H1 (cell line): ENCODE measurements around the gene AP3B2. TPM values are rescaled to one million over a fixed set of nuclear protein-coding genes. Genes with fewer than 3 reads are reported as not detected.

Experiments
- CTCF ChIA-PET: fragments of 300-600 bp; sonication (Branson Sonifier 250); formaldehyde crosslinking; loops from one replicate; lab custom pipeline; 2021; ENCODE audit not compliant: partially characterized antibody; lab: Charles Lee
- POLR2A ChIA-PET: fragments of 300-600 bp; sonication (Branson Sonifier 250); formaldehyde crosslinking; loops from one replicate; lab custom pipeline; 2021; ENCODE audit warnings: inconsistent platforms; ENCODE audit not compliant: partially characterized antibody; lab: Charles Lee
- DNase-seq, 2 experiments: peaks; one replicate each; pipeline versions ENCODE4 v3.0.0 to v3.0.0-alpha.2; 2010 to 2022; ENCODE audit warnings: low spot score in 2 of 2, low read depth in 1 of 2, mixed read lengths in 1 of 2
- FAIRE-seq: peaks from 2 replicates; lab custom pipeline; 2011; peaks lifted over from hg19 to GRCh38; lab: Jason Lieb, UNC
- H2AFZ ChIP-seq: 2 replicates; pipeline ENCODE4 v1.8.1; 2012; ENCODE audit warnings: low read length, inconsistent platforms
- H2AK5ac ChIP-seq: 2 replicates; pipeline ENCODE4 v1.6.1; 2013; ENCODE audit warnings: low read depth, low read length
- H2BK120ac ChIP-seq: replicated peaks from 2 replicates; pipeline ENCODE3; 2013; ENCODE audit warnings: low read depth, low read length, inconsistent platforms
- H2BK12ac ChIP-seq: 2 replicates; pipeline ENCODE4 v1.6.1; 2013; ENCODE audit warnings: low read depth, low read length
- H2BK15ac ChIP-seq: 2 replicates; pipeline ENCODE4 v1.6.1; 2013; ENCODE audit warnings: low read length
- H2BK20ac ChIP-seq: 2 replicates; pipeline ENCODE4 v1.6.1; 2013; ENCODE audit warnings: low read length
- H2BK5ac ChIP-seq: 2 replicates; pipeline ENCODE4 v1.6.1; 2013; ENCODE audit warnings: low read depth, low read length
- H3K14ac ChIP-seq: 2 replicates; pipeline ENCODE4 v1.6.1; 2013; ENCODE audit warnings: inconsistent platforms; ENCODE audit not compliant: insufficient read length
- H3K18ac ChIP-seq: 2 replicates; pipeline ENCODE4 v1.6.1; 2013; ENCODE audit warnings: low read length; ENCODE audit errors: extremely low read depth
- H3K23ac ChIP-seq: 2 replicates; pipeline ENCODE4 v1.6.1; 2013; ENCODE audit warnings: inconsistent platforms; ENCODE audit not compliant: insufficient read length
- H3K23me2 ChIP-seq: 2 replicates; pipeline ENCODE4 v1.6.1; 2013; ENCODE audit warnings: low read depth, low read length
- H3K27ac ChIP-seq: 2 replicates; pipeline ENCODE4 v1.6.1; 2011; ENCODE audit warnings: low read depth, low read length, inconsistent platforms
- H3K27me3 ChIP-seq, 4 experiments: replicated peaks in 1 of 4; 1 replicate in 1 of 4; 2 replicates in 3 of 4; pipeline versions ENCODE4 v1.6.1 to v1.8.1; 2011 to 2013; ENCODE audit warnings: low read length in 3 of 4, mild to moderate bottlenecking in 3 of 4, inconsistent platforms in 2 of 4, mixed read lengths in 2 of 4, moderate library complexity in 1 of 4; ENCODE audit not compliant: control insufficient read depth in 3 of 4, insufficient read depth in 3 of 4; ENCODE audit errors: extremely low read depth in 1 of 4
- H3K36me3 ChIP-seq, 4 experiments: 2 replicates each; pipeline versions ENCODE4 v1.6.1 to v1.8.1; 2011 to 2013; ENCODE audit warnings: mild to moderate bottlenecking in 4 of 4, low read length in 3 of 4, moderate library complexity in 2 of 4, control low read depth in 1 of 4, inconsistent platforms in 1 of 4; ENCODE audit not compliant: insufficient read depth in 4 of 4, control insufficient read depth in 2 of 4
- H3K4ac ChIP-seq: replicated peaks from 2 replicates; pipeline ENCODE3; 2013; ENCODE audit warnings: low read length, low read depth, mixed read lengths, inconsistent platforms; ENCODE audit not compliant: insufficient read length
- H3K4me1 ChIP-seq, 4 experiments: replicated peaks in 1 of 4; 1 replicate in 1 of 4; 2 replicates in 3 of 4; pipeline versions ENCODE4 v1.6.1 to v1.8.1; 2011 to 2013; ENCODE audit warnings: low read length in 3 of 4, inconsistent platforms in 2 of 4, mixed read lengths in 1 of 4; ENCODE audit not compliant: insufficient read depth in 4 of 4, control insufficient read depth in 3 of 4
- H3K4me2 ChIP-seq, 2 experiments: 2 replicates each; pipeline versions ENCODE4 v1.6.1 to v1.8.1; 2011 to 2013; ENCODE audit warnings: low read depth in 2 of 2, low read length in 2 of 2, control low read depth in 1 of 2, inconsistent platforms in 1 of 2, mild to moderate bottlenecking in 1 of 2; ENCODE audit not compliant: insufficient read depth in 1 of 2
- H3K4me3 ChIP-seq, 4 experiments: fragments of 200-600, 300-600 bp in 1 of 4; sonication (generic), shearing (Covaris generic), sonication (Bioruptor Twin) in 1 of 4; 2 replicates each; pipeline versions ENCODE4 v1.5.1 to v1.8.1; 2011 to 2016; ENCODE audit warnings: low read length in 4 of 4, low read depth in 3 of 4, control low read depth in 2 of 4, inconsistent platforms in 2 of 4, mild to moderate bottlenecking in 2 of 4, mixed read lengths in 1 of 4, moderate library complexity in 1 of 4; ENCODE audit not compliant: insufficient read depth in 2 of 4; ENCODE audit errors: extremely low read depth in 1 of 4
- H3K56ac ChIP-seq: replicated peaks from 2 replicates; pipeline ENCODE3; 2013; ENCODE audit warnings: low read depth, mild to moderate bottlenecking, mixed read lengths, low read length, inconsistent platforms; ENCODE audit not compliant: insufficient read length
- H3K79me1 ChIP-seq: 2 replicates; pipeline ENCODE4 v1.6.1; 2013; ENCODE audit warnings: low read depth, low read length, control low read depth
- H3K79me2 ChIP-seq, 2 experiments: 2 replicates each; pipeline versions ENCODE4 v1.6.1 to v1.8.1; 2012 to 2013; ENCODE audit warnings: low read length in 2 of 2, mild to moderate bottlenecking in 2 of 2, inconsistent platforms in 1 of 2; ENCODE audit not compliant: insufficient read depth in 2 of 2, control insufficient read depth in 1 of 2
- H3K9ac ChIP-seq, 4 experiments: replicated peaks in 1 of 4; 1 replicate in 1 of 4; 2 replicates in 3 of 4; pipeline versions ENCODE4 v1.6.1 to v1.8.1; 2011 to 2013; ENCODE audit warnings: low read depth in 3 of 4, low read length in 3 of 4, control low read depth in 2 of 4, mild to moderate bottlenecking in 2 of 4, moderate library complexity in 2 of 4, inconsistent platforms in 1 of 4; ENCODE audit errors: extremely low read depth in 1 of 4
- H3K9me3 ChIP-seq, 2 experiments: 2 replicates each; pipeline versions ENCODE4 v1.6.1 to v1.8.1; 2012 to 2013; ENCODE audit warnings: mild to moderate bottlenecking in 2 of 2, moderate library complexity in 2 of 2, control low read depth in 1 of 2, inconsistent platforms in 1 of 2, low read depth in 1 of 2, low read length in 1 of 2, mixed read lengths in 1 of 2; ENCODE audit not compliant: insufficient read depth in 2 of 2
- H4K20me1 ChIP-seq, 2 experiments: replicated peaks in 1 of 2; 2 replicates each; pipeline versions ENCODE3 to v1.8.1; 2011 to 2013; ENCODE audit warnings: inconsistent platforms in 2 of 2, low read length in 2 of 2, mild to moderate bottlenecking in 1 of 2; ENCODE audit not compliant: insufficient read depth in 2 of 2, control insufficient read depth in 1 of 2
- H4K5ac ChIP-seq: 2 replicates; pipeline ENCODE4 v1.6.1; 2013; ENCODE audit warnings: low read length, low read depth, mixed read lengths, inconsistent platforms; ENCODE audit not compliant: insufficient read length
- H4K8ac ChIP-seq: 2 replicates; pipeline ENCODE4 v1.8.0; 2013; ENCODE audit warnings: mild to moderate bottlenecking, moderate library complexity, low read length, inconsistent platforms; ENCODE audit not compliant: insufficient read depth; ENCODE audit errors: extremely low read depth
- H4K91ac ChIP-seq: replicated peaks from 2 replicates; pipeline ENCODE3; 2013; ENCODE audit warnings: low read length, mixed read lengths, inconsistent platforms; ENCODE audit not compliant: insufficient read length
- CHD1 ChIP-seq: IDR thresholded peaks from 2 replicates; pipeline ENCODE4 v1.6.1; 2012; ENCODE audit warnings: low read depth, low read length, improper control_type of control experiment
- CTBP2 ChIP-seq: IDR thresholded peaks from 2 replicates; pipeline ENCODE4 v1.7.0; 2011; ENCODE audit warnings: borderline replicate concordance, mild to moderate bottlenecking, moderate library complexity, mixed read lengths, low read length; ENCODE audit not compliant: insufficient read depth, insufficient read length
- EGR1 ChIP-seq: IDR thresholded peaks from 2 replicates; pipeline ENCODE4 v1.6.1; 2011; ENCODE audit warnings: low read depth, low read length, borderline replicate concordance
- EP300 ChIP-seq, 2 experiments: IDR thresholded peaks; 1 replicate in 1 of 2; 2 replicates in 1 of 2; pipeline ENCODE4 v1.6.1; 2011 to 2012; ENCODE audit warnings: low read depth in 2 of 2, low read length in 2 of 2, mild to moderate bottlenecking in 2 of 2, borderline replicate concordance in 1 of 2, inconsistent platforms in 1 of 2, moderate library complexity in 1 of 2
- EZH2 ChIP-seq: fragments of 200-600 bp; sonication (generic); IDR thresholded peaks from 2 replicates; pipeline ENCODE4 v1.7.1; 2012; ENCODE audit warnings: low read depth, mild to moderate bottlenecking, moderate library complexity, low read length, inconsistent platforms; ENCODE audit not compliant: severe bottlenecking
- RAD21 ChIP-seq, 2 experiments: IDR thresholded peaks in 1 of 2; conservative IDR thresholded peaks in 1 of 2; 2 replicates each; pipeline ENCODE4 v1.6.1; 2011; ENCODE audit warnings: low read depth in 2 of 2, low read length in 2 of 2, improper control_type of control experiment in 1 of 2, inconsistent platforms in 1 of 2, mild to moderate bottlenecking in 1 of 2, moderate library complexity in 1 of 2
- SAP30 ChIP-seq: fragments of 300-600 bp; sonication (generic); IDR thresholded peaks from 2 replicates; pipeline ENCODE4 v1.7.1; 2012; ENCODE audit warnings: low read length, moderate library complexity, mild to moderate bottlenecking, inconsistent platforms; ENCODE audit not compliant: insufficient read depth, insufficient replicate concordance
- WGBS, 2 experiments: shearing (Covaris generic) in 1 of 2; methylation state at CpG; one replicate each; pipeline versions ENCODE4 v1.1.6 to v1.1.7; 2013 to 2015; ENCODE audit warnings: low lambda C conversion rate in 2 of 2, mixed read lengths in 2 of 2, inconsistent platforms in 1 of 2, low coverage in 1 of 2, missing lambda C conversion rate in 1 of 2; ENCODE audit not compliant: insufficient replicate concordance in 2 of 2, insufficient coverage in 1 of 2, insufficient read length in 1 of 2; ENCODE audit errors: extremely low coverage in 1 of 2, missing lambda C conversion rate in 1 of 2; 5-methylcytosine and 5-hydroxymethylcytosine counted together
- polyA plus RNA-seq, 7 experiments: library from polyadenylated mRNA; depleted of rRNA in 3 of 7; stranded (reverse) in 5 of 7; unstranded in 2 of 7; fragments of >200 nt in 5 of 7; fragments of 200-250 nt in 2 of 7; gene quantifications; 1 replicate in 5 of 7; 2 replicates in 1 of 7; 4 replicates in 1 of 7; pipeline versions ENCODE4 v1.2.1 to v1.2.3, GENCODE V29; 2011 to 2013; ENCODE audit warnings: missing spikeins in 2 of 7, mixed read lengths in 2 of 7
- total RNA-seq: library from RNA; stranded (reverse); fragmentation: NEBNext Ultra II Directional; extraction: Animal tissue kit (Norgen Biotek cat#: 25700); gene quantifications from 2 replicates; pipeline ENCODE4 v1.2.1, GENCODE V29; 2021

AP3B2 gene
- total and polyA plus RNA-seq, 2 of the 8 experiments (the other 6 are each of a cell fraction or from before 2014, with no cell fraction given) = 21.8 to 25.7 TPM

DNA sequence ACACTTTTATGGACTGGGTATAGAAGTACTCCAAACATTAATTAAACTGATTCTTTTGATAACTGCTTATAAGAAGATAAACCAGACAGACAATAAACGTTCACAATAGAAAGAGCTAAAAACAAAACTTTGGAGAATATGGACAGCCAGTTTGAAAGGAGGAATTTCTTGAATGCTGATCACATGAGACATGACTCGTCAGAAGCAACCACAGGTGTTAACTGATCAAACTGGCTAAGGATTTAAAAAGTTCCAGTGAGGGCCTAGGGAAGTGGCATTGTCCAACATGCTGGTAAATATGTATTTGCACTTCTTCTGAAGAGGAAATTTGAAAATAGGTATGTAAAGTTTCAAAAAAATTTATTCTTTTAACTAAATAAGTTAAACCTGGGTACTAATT is 29.4 kb upstream of the AP3B2 start:
- H3K27ac ChIP-seq = no peak overlapping the region
- H3K9ac ChIP-seq = no peak overlapping the region
- no peak overlapping the region for H2BK12ac ChIP-seq
- no peak overlapping the region for H2AFZ ChIP-seq
- H4K5ac ChIP-seq = no peak overlapping the region
- H3K23me2 ChIP-seq = no peaks in the 10 kb centered on the region
- no peak overlapping the region for H3K4ac ChIP-seq
- TF ChIP-seq CTBP2 (no peak), EZH2 (no peak), CHD1 (no peak), EP300 (IDR thresholded peaks at IDR 0.05; ENCODE audit: borderline replicate concordance in 1 of 2, low read depth in 2 of 2, low read length in 2 of 2) (no peak), SAP30 (no peak), EGR1 (no peak), RAD21 (IDR thresholded peaks at IDR 0.05 in 1 of 2, conservative IDR thresholded peaks at IDR 0.05 in 1 of 2; ENCODE audit: low read depth in 2 of 2, low read length in 2 of 2) (no peak)
- TF ChIP-seq, all 59 proteins: peak for 0
- no peak overlapping the region for H2AK5ac ChIP-seq
- no peak overlapping the region for H2BK20ac ChIP-seq
- H4K8ac ChIP-seq = no peak overlapping the region
- no peak overlapping the region for H3K4me3 ChIP-seq
- no peaks in the 10 kb centered on the region for H3K9me3 ChIP-seq
- H2BK15ac ChIP-seq = no peak overlapping the region
- H3K4me2 ChIP-seq = no peak overlapping the region
- no peaks in the 10 kb centered on the region for H3K4me1 ChIP-seq
- H3K14ac ChIP-seq = no peak overlapping the region
- H3K18ac ChIP-seq = no peak overlapping the region
- no peak overlapping the region for H3K56ac ChIP-seq
- POLR2A ChIA-PET = no interaction called here
- no peak overlapping the region for H3K23ac ChIP-seq
- FAIRE-seq (no peak), DNase-seq (no peak)
- no peaks in the 10 kb centered on the region for H3K79me2 ChIP-seq
- no peaks in the 10 kb centered on the region for H3K27me3 ChIP-seq
- H2BK5ac ChIP-seq = no peak overlapping the region
- no peaks in the 10 kb centered on the region for H3K79me1 ChIP-seq
- CTCF ChIA-PET = interaction anchor here (0.6 to 0.9 kb wide), 2 partner anchors 9 to 1908 kb away, joined by 3 read pairs; no protein-coding TSS in a partner anchor
- H3K36me3 ChIP-seq = no peaks in the 10 kb centered on the region
- H4K20me1 ChIP-seq = no peaks in the 10 kb centered on the region
- WGBS, 2 experiments = 78% methylated on average over 2 of the region's 2 CpGs; no CpG with 5 or more reads in 1 of the 2 experiments
- H2BK120ac ChIP-seq = no peak overlapping the region
- H4K91ac ChIP-seq = no peak overlapping the region
